Loucy (cell line): Measurements from ENCODE around the gene ITPK1.

ENCODE experiments used
- EZH2phosphoT487 ChIP-seq: fragments of 200-600 bp; IDR thresholded peaks from 2 replicates; pipeline ENCODE4 v1.6.1; 2018; ENCODE audit warnings: antibody characterized with exemption, mild to moderate bottlenecking, moderate library complexity, borderline replicate concordance
- TF ChIP-seq, protein P1 (sequence below): fragments of 200-600 bp; sonication (generic); conservative IDR thresholded peaks from 2 replicates; pipeline ENCODE4 v1.5.1; 2014; ENCODE audit warnings: mild to moderate bottlenecking, antibody characterized with exemption, low read length

DNA sequence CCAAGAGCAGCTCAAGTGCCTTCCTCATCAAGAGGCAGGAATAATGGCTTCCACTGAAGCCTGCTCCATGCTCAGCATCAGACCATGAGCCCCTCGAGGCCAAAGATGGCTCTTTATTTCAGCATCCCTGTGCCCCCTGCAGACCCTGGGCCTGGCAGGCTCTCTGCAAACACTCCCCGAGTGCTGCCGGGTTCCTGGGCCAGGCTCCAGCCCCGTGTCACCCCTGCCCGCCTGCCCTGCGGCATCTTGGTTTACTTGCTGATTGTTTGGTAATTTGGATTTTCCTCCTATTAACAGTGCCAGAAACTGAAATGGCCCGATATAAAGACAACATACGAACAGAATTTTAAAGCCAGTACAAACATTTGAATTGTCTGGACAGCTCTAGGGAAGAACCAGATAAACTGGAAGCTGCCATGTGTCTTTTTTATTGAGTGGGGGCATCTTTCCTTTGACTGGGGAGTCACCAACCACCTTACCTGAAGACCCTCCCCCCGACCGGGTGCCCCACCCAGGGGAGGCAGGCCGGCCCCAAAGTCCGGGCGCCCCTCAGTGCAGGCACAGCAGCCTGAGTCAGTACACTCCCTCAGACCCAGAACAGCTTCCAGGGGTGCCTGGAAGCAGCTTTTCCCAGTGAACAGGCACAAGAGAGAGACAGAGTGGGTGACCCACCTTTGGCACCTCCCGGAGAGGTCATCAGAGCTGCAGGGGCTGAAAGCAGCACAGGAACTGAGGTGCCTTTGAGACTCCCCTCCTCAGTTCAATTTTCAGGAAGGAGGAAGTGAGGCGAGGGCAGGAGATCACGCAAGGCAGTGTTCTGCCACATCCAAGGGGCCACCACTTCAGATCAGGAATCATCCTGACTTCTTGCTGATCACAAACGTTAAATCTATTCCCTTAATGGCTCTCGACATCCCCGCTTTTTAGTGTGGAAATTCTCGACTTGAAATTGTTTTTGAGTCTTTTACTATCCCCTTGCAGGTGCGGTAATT, 30.6 kb downstream of the ITPK1 start:
- TF ChIP-seq, protein P1, sequence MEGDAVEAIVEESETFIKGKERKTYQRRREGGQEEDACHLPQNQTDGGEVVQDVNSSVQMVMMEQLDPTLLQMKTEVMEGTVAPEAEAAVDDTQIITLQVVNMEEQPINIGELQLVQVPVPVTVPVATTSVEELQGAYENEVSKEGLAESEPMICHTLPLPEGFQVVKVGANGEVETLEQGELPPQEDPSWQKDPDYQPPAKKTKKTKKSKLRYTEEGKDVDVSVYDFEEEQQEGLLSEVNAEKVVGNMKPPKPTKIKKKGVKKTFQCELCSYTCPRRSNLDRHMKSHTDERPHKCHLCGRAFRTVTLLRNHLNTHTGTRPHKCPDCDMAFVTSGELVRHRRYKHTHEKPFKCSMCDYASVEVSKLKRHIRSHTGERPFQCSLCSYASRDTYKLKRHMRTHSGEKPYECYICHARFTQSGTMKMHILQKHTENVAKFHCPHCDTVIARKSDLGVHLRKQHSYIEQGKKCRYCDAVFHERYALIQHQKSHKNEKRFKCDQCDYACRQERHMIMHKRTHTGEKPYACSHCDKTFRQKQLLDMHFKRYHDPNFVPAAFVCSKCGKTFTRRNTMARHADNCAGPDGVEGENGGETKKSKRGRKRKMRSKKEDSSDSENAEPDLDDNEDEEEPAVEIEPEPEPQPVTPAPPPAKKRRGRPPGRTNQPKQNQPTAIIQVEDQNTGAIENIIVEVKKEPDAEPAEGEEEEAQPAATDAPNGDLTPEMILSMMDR, result no peak
- no peak for TF ChIP-seq EZH2phosphoT487
